GM23338 (cell line): ENCODE results near the gene PTPN22. TPM values are rescaled to one million over a fixed set of nuclear protein-coding genes. Genes with fewer than 3 reads are reported as not detected.

ENCODE experiments used
- ATAC-seq: fragments of 200-7000 bp; cut with Tn5 transposase; 3 replicates; pipeline ENCODE4 v1.9.1; 2020
- DNase-seq: peaks from one replicate; pipeline ENCODE4 v3.0.0-alpha.2; 2015; ENCODE audit warnings: low spot score
- H2AFZ ChIP-seq: fragments of 200-600 bp; sonication (generic); 2 replicates; pipeline ENCODE4 v1.8.0; 2016; ENCODE audit warnings: antibody characterized with exemption, mild to moderate bottlenecking, moderate library complexity
- H3F3A ChIP-seq: fragments of 200-600 bp; sonication (generic); replicated peaks from 2 replicates; pipeline ENCODE4 v1.8.0; 2017; ENCODE audit warnings: antibody characterized with exemption, mixed run types, low read depth
- H3K27ac ChIP-seq: fragments of 200-600 bp; sonication (generic); 2 replicates; pipeline ENCODE4 v1.6.1; 2016; ENCODE audit warnings: low read depth
- H3K27me3 ChIP-seq: fragments of 200-600 bp; sonication (generic); 2 replicates; pipeline ENCODE4 v1.8.0; 2016; ENCODE audit warnings: mild to moderate bottlenecking, mixed run types, moderate library complexity; ENCODE audit not compliant: insufficient read depth
- H3K36me3 ChIP-seq: fragments of 200-600 bp; sonication (generic); 2 replicates; pipeline ENCODE4 v1.8.0; 2016; ENCODE audit warnings: mild to moderate bottlenecking; ENCODE audit not compliant: insufficient read depth
- H3K4me1 ChIP-seq: fragments of 200-600 bp; sonication (generic); 2 replicates; pipeline ENCODE4 v1.8.0; 2016; ENCODE audit warnings: mild to moderate bottlenecking, moderate library complexity; ENCODE audit not compliant: insufficient read depth
- H3K4me2 ChIP-seq: fragments of 200-600 bp; sonication (generic); 2 replicates; pipeline ENCODE4 v1.7.1; 2017; ENCODE audit warnings: mixed run types
- H3K4me3 ChIP-seq: fragments of 200-600 bp; sonication (generic); 2 replicates; pipeline ENCODE4 v1.6.1; 2016; ENCODE audit warnings: mixed run types
- H3K79me2 ChIP-seq: fragments of 200-600 bp; sonication (generic); replicated peaks from 2 replicates; pipeline ENCODE4 v1.8.0; 2017; ENCODE audit warnings: mild to moderate bottlenecking; ENCODE audit not compliant: insufficient read depth
- H3K9me2 ChIP-seq: fragments of 200-600 bp; sonication (generic); 2 replicates; pipeline ENCODE4 v1.8.0; 2017; ENCODE audit not compliant: insufficient read depth
- H4K20me1 ChIP-seq: fragments of 200-600 bp; sonication (generic); replicated peaks from 2 replicates; pipeline ENCODE4 v1.8.0; 2017; ENCODE audit warnings: mild to moderate bottlenecking; ENCODE audit not compliant: insufficient read depth
- H3K27ac Mint-ChIP-seq: 2 replicates; pipeline ENCODE4 v1.8.0; 2020; ENCODE audit warnings: inconsistent platforms, mild to moderate bottlenecking, moderate library complexity, mixed read lengths
- H3K27me3 Mint-ChIP-seq: 3 replicates; pipeline ENCODE4 v1.8.0; 2022; ENCODE audit warnings: low read depth, mild to moderate bottlenecking, moderate library complexity, mixed read lengths, inconsistent platforms; ENCODE audit not compliant: insufficient read depth, poor library complexity
- H3K36me3 Mint-ChIP-seq: 3 replicates; pipeline ENCODE4 v1.8.0; 2021; ENCODE audit warnings: low read depth, mild to moderate bottlenecking, inconsistent platforms, moderate library complexity, mixed read lengths
- H3K4me1 Mint-ChIP-seq: 3 replicates; pipeline ENCODE4 v1.8.0; 2020; ENCODE audit warnings: mild to moderate bottlenecking, inconsistent platforms, mixed read lengths
- H3K4me3 Mint-ChIP-seq: 3 replicates; pipeline ENCODE4 v1.8.0; 2021; ENCODE audit warnings: moderate library complexity, mild to moderate bottlenecking, inconsistent platforms, mixed read lengths
- H3K9me3 Mint-ChIP-seq: 3 replicates; pipeline ENCODE4 v1.8.0; 2020; ENCODE audit warnings: moderate library complexity, mild to moderate bottlenecking, inconsistent platforms, mixed read lengths
- CREB1 ChIP-seq: fragments of 250-450 bp; sonication (Bioruptor Pico); IDR thresholded peaks from 2 replicates; pipeline ENCODE4 v1.5.0; 2020; ENCODE audit warnings: low read depth, mild to moderate bottlenecking, moderate library complexity
- EZH2phosphoT487 ChIP-seq: fragments of 200-600 bp; sonication (generic); IDR thresholded peaks from one replicate; pipeline ENCODE4 v1.8.1; 2018; ENCODE audit warnings: antibody characterized with exemption; ENCODE audit not compliant: unreplicated experiment
- JUNB ChIP-seq: IDR thresholded peaks from one replicate; pipeline ENCODE4 v1.6.1; 2016; ENCODE audit warnings: antibody characterized with exemption; ENCODE audit not compliant: unreplicated experiment
- NANOG ChIP-seq: IDR thresholded peaks from 2 replicates; pipeline ENCODE4 v1.6.1; 2016; ENCODE audit warnings: antibody characterized with exemption, borderline replicate concordance
- POLR2AphosphoS5 ChIP-seq: IDR thresholded peaks from 2 replicates; pipeline ENCODE4 v1.6.1; 2016; ENCODE audit warnings: antibody characterized with exemption, low read depth
- ZNF114 ChIP-seq: fragments of 250-450 bp; sonication (Bioruptor Pico); IDR thresholded peaks from 2 replicates; pipeline ENCODE4 v1.5.0; 2020; ENCODE audit warnings: mild to moderate bottlenecking, moderate library complexity
- polyA plus RNA-seq: library from polyadenylated mRNA; unstranded; fragments of >200 nt; fragmentation: Nextera tagmentation; extraction: Ambion mirVana; gene quantifications from 2 replicates; pipeline ENCODE4 v1.2.1, GENCODE V29; 2016
- total RNA-seq: library from RNA; depleted of rRNA; stranded (reverse); fragments of >200 nt; shearing (Covaris generic); gene quantifications from 2 replicates; pipeline ENCODE4 v1.2.3, GENCODE V29; 2014
- TF ChIP-seq, protein P1 (sequence below): IDR thresholded peaks from 2 replicates; pipeline ENCODE4 v1.6.1; 2016; ENCODE audit warnings: antibody characterized with exemption
- TF ChIP-seq, protein P2 (sequence below): fragments of 250-450 bp; sonication (Bioruptor Pico); IDR thresholded peaks from 2 replicates; pipeline ENCODE4 v1.5.0; 2020; ENCODE audit warnings: mild to moderate bottlenecking, moderate library complexity

The PTPN22 gene
- total and polyA plus RNA-seq, 2 experiments from 2014 or later = 0.08 TPM; not detected in 1

DNA sequence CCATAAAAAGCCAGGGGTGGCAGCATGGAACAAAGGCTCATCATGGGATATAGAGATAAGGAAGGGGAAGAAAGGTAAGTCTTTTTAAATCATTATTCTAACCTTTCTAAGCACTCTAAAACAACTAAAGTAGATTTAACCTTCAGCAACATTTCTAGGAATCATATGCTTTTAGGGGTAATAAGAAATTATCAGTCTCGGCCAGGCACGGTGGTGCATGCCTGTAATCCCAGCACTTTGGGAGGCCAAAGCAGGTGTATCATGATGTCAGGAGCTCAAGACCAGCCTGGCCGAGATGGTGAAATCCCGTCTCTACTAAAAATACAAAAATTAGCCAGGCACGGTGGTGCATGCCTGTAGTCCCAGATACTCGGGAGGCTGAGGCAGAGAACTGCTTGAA lies 92.0 kb downstream of the PTPN22 start (continued):
- TF ChIP-seq, protein P1, sequence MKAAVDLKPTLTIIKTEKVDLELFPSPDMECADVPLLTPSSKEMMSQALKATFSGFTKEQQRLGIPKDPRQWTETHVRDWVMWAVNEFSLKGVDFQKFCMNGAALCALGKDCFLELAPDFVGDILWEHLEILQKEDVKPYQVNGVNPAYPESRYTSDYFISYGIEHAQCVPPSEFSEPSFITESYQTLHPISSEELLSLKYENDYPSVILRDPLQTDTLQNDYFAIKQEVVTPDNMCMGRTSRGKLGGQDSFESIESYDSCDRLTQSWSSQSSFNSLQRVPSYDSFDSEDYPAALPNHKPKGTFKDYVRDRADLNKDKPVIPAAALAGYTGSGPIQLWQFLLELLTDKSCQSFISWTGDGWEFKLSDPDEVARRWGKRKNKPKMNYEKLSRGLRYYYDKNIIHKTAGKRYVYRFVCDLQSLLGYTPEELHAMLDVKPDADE = no peak
- TF ChIP-seq ZNF114 (CRISPR knock-in tag) = no peak
- no peak for TF ChIP-seq POLR2AphosphoS5
- TF ChIP-seq, protein P2, sequence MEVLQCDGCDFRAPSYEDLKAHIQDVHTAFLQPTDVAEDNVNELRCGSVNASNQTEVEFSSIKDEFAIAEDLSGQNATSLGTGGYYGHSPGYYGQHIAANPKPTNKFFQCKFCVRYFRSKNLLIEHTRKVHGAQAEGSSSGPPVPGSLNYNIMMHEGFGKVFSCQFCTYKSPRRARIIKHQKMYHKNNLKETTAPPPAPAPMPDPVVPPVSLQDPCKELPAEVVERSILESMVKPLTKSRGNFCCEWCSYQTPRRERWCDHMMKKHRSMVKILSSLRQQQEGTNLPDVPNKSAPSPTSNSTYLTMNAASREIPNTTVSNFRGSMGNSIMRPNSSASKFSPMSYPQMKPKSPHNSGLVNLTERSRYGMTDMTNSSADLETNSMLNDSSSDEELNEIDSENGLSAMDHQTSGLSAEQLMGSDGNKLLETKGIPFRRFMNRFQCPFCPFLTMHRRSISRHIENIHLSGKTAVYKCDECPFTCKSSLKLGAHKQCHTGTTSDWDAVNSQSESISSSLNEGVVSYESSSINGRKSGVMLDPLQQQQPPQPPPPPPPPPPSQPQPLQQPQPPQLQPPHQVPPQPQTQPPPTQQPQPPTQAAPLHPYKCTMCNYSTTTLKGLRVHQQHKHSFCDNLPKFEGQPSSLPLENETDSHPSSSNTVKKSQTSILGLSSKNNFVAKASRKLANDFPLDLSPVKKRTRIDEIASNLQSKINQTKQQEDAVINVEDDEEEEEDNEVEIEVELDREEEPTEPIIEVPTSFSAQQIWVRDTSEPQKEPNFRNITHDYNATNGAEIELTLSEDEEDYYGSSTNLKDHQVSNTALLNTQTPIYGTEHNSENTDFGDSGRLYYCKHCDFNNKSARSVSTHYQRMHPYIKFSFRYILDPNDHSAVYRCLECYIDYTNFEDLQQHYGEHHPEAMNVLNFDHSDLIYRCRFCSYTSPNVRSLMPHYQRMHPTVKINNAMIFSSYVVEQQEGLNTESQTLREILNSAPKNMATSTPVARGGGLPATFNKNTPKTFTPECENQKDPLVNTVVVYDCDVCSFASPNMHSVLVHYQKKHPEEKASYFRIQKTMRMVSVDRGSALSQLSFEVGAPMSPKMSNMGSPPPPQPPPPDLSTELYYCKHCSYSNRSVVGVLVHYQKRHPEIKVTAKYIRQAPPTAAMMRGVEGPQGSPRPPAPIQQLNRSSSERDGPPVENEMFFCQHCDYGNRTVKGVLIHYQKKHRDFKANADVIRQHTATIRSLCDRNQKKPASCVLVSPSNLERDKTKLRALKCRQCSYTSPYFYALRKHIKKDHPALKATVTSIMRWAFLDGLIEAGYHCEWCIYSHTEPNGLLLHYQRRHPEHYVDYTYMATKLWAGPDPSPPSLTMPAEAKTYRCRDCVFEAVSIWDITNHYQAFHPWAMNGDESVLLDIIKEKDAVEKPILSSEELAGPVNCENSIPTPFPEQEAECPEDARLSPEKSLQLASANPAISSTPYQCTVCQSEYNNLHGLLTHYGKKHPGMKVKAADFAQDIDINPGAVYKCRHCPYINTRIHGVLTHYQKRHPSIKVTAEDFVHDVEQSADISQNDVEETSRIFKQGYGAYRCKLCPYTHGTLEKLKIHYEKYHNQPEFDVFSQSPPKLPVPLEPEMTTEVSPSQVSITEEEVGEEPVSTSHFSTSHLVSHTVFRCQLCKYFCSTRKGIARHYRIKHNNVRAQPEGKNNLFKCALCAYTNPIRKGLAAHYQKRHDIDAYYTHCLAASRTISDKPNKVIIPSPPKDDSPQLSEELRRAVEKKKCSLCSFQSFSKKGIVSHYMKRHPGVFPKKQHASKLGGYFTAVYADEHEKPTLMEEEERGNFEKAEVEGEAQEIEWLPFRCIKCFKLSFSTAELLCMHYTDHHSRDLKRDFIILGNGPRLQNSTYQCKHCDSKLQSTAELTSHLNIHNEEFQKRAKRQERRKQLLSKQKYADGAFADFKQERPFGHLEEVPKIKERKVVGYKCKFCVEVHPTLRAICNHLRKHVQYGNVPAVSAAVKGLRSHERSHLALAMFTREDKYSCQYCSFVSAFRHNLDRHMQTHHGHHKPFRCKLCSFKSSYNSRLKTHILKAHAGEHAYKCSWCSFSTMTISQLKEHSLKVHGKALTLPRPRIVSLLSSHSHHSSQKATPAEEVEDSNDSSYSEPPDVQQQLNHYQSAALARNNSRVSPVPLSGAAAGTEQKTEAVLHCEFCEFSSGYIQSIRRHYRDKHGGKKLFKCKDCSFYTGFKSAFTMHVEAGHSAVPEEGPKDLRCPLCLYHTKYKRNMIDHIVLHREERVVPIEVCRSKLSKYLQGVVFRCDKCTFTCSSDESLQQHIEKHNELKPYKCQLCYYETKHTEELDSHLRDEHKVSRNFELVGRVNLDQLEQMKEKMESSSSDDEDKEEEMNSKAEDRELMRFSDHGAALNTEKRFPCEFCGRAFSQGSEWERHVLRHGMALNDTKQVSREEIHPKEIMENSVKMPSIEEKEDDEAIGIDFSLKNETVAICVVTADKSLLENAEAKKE = no peak
- TF ChIP-seq NANOG = no peak
- TF ChIP-seq CREB1 (CRISPR knock-in tag) = no peak
- no peak for TF ChIP-seq JUNB

DNA sequence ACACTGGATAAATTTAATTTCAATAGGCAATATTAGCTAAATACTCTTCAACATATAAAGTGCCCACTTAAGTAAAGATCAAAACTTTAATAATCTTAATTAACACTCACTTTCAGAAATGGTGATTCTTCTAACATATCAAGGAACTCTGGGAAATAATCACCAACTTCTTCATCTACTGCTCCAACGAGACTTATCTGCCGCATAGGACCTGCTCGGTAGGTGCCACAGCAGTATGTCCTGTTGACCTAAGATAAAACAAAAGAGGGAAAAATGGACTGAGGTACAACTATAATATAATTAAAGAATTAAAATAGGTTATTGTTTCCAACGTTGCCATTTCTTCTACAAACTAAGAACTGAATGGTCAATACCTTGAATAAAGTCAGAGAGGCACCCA lies 94.0 kb downstream of the PTPN22 start:
- Histone ChIP-seq H3F3A (no peaks in the 10 kb centered on the region), H3K4me3 (no peak overlapping the region), H3K27ac (no peak overlapping the region), H3K36me3 (0 out of 2 replicates have a peak, but pooled peaks cover 8% of the 10 kb centered on the region), H3K4me1 (peaks cover 17% of the 10 kb centered on the region), H2AFZ (no peak overlapping the region), H4K20me1 (no peaks in the 10 kb centered on the region), H3K27me3 (no peaks in the 10 kb centered on the region), H3K79me2 (peaks cover 47% of the 10 kb centered on the region), H3K9me2 (no peaks in the 10 kb centered on the region), H3K4me2 (no peak overlapping the region)
- H3K9me3 Mint-ChIP-seq = no peaks in the 10 kb centered on the region
- no peak overlapping the region for H3K27ac Mint-ChIP-seq
- DNase-seq (no peak), ATAC-seq (no peak)
- no peaks in the 10 kb centered on the region; the same call in 2 of the 3 replicates for H3K4me1 Mint-ChIP-seq
- no peaks in the 10 kb centered on the region for H3K27me3 Mint-ChIP-seq
- peaks cover 15% of the 10 kb centered on the region for H3K36me3 Mint-ChIP-seq
- no peak overlapping the region for H3K4me3 Mint-ChIP-seq
- TF ChIP-seq EZH2phosphoT487 (no peak), CREB1 (CRISPR knock-in tag) (no peak), NANOG (no peak)
- TF ChIP-seq, protein P2 = no peak
